GM23338 (cell line): Measurements from ENCODE around the gene TIAM1. TPM values are rescaled to one million over a fixed set of nuclear protein-coding genes. Genes with fewer than 3 reads are reported as not detected.
A peak's percentile ranks its signal among the peaks of the same experiment; 100 is the strongest.

Experiments used
- ATAC-seq: fragments of 200-7000 bp; cut with Tn5 transposase; 3 replicates; pipeline ENCODE4 v1.9.1; 2020
- DNase-seq: peaks from one replicate; pipeline ENCODE4 v3.0.0-alpha.2; 2015; ENCODE audit warnings: low spot score
- H2AFZ ChIP-seq: fragments of 200-600 bp; sonication (generic); 2 replicates; pipeline ENCODE4 v1.8.0; 2016; ENCODE audit warnings: antibody characterized with exemption, mild to moderate bottlenecking, moderate library complexity
- H3F3A ChIP-seq: fragments of 200-600 bp; sonication (generic); replicated peaks from 2 replicates; pipeline ENCODE4 v1.8.0; 2017; ENCODE audit warnings: antibody characterized with exemption, mixed run types, low read depth
- H3K27ac ChIP-seq: fragments of 200-600 bp; sonication (generic); 2 replicates; pipeline ENCODE4 v1.6.1; 2016; ENCODE audit warnings: low read depth
- H3K27me3 ChIP-seq: fragments of 200-600 bp; sonication (generic); 2 replicates; pipeline ENCODE4 v1.8.0; 2016; ENCODE audit warnings: mild to moderate bottlenecking, mixed run types, moderate library complexity; ENCODE audit not compliant: insufficient read depth
- H3K36me3 ChIP-seq: fragments of 200-600 bp; sonication (generic); 2 replicates; pipeline ENCODE4 v1.8.0; 2016; ENCODE audit warnings: mild to moderate bottlenecking; ENCODE audit not compliant: insufficient read depth
- H3K4me1 ChIP-seq: fragments of 200-600 bp; sonication (generic); 2 replicates; pipeline ENCODE4 v1.8.0; 2016; ENCODE audit warnings: mild to moderate bottlenecking, moderate library complexity; ENCODE audit not compliant: insufficient read depth
- H3K4me2 ChIP-seq: fragments of 200-600 bp; sonication (generic); 2 replicates; pipeline ENCODE4 v1.7.1; 2017; ENCODE audit warnings: mixed run types
- H3K4me3 ChIP-seq: fragments of 200-600 bp; sonication (generic); 2 replicates; pipeline ENCODE4 v1.6.1; 2016; ENCODE audit warnings: mixed run types
- H3K79me2 ChIP-seq: fragments of 200-600 bp; sonication (generic); replicated peaks from 2 replicates; pipeline ENCODE4 v1.8.0; 2017; ENCODE audit warnings: mild to moderate bottlenecking; ENCODE audit not compliant: insufficient read depth
- H3K9me2 ChIP-seq: fragments of 200-600 bp; sonication (generic); 2 replicates; pipeline ENCODE4 v1.8.0; 2017; ENCODE audit not compliant: insufficient read depth
- H4K20me1 ChIP-seq: fragments of 200-600 bp; sonication (generic); replicated peaks from 2 replicates; pipeline ENCODE4 v1.8.0; 2017; ENCODE audit warnings: mild to moderate bottlenecking; ENCODE audit not compliant: insufficient read depth
- H3K27ac Mint-ChIP-seq: 2 replicates; pipeline ENCODE4 v1.8.0; 2020; ENCODE audit warnings: inconsistent platforms, mild to moderate bottlenecking, moderate library complexity, mixed read lengths
- H3K27me3 Mint-ChIP-seq: 3 replicates; pipeline ENCODE4 v1.8.0; 2022; ENCODE audit warnings: low read depth, mild to moderate bottlenecking, moderate library complexity, mixed read lengths, inconsistent platforms; ENCODE audit not compliant: insufficient read depth, poor library complexity
- H3K36me3 Mint-ChIP-seq: 3 replicates; pipeline ENCODE4 v1.8.0; 2021; ENCODE audit warnings: low read depth, mild to moderate bottlenecking, inconsistent platforms, moderate library complexity, mixed read lengths
- H3K4me1 Mint-ChIP-seq: 3 replicates; pipeline ENCODE4 v1.8.0; 2020; ENCODE audit warnings: mild to moderate bottlenecking, inconsistent platforms, mixed read lengths
- H3K4me3 Mint-ChIP-seq: 3 replicates; pipeline ENCODE4 v1.8.0; 2021; ENCODE audit warnings: moderate library complexity, mild to moderate bottlenecking, inconsistent platforms, mixed read lengths
- H3K9me3 Mint-ChIP-seq: 3 replicates; pipeline ENCODE4 v1.8.0; 2020; ENCODE audit warnings: moderate library complexity, mild to moderate bottlenecking, inconsistent platforms, mixed read lengths
- CREB1 ChIP-seq: fragments of 250-450 bp; sonication (Bioruptor Pico); IDR thresholded peaks from 2 replicates; pipeline ENCODE4 v1.5.0; 2020; ENCODE audit warnings: low read depth, mild to moderate bottlenecking, moderate library complexity
- EZH2 ChIP-seq: fragments of 200-600 bp; sonication (generic); IDR thresholded peaks from one replicate; pipeline ENCODE4 v1.8.0; 2017; ENCODE audit warnings: antibody characterized with exemption, mild to moderate bottlenecking, low read depth; ENCODE audit not compliant: unreplicated experiment
- JUNB ChIP-seq: IDR thresholded peaks from one replicate; pipeline ENCODE4 v1.6.1; 2016; ENCODE audit warnings: antibody characterized with exemption; ENCODE audit not compliant: unreplicated experiment
- POLR2AphosphoS5 ChIP-seq: IDR thresholded peaks from 2 replicates; pipeline ENCODE4 v1.6.1; 2016; ENCODE audit warnings: antibody characterized with exemption, low read depth
- STAT1 ChIP-seq: IDR thresholded peaks from one replicate; pipeline ENCODE4 v1.6.1; 2016; ENCODE audit warnings: antibody characterized with exemption; ENCODE audit not compliant: unreplicated experiment
- ZNF114 ChIP-seq: fragments of 250-450 bp; sonication (Bioruptor Pico); IDR thresholded peaks from 2 replicates; pipeline ENCODE4 v1.5.0; 2020; ENCODE audit warnings: mild to moderate bottlenecking, moderate library complexity
- polyA plus RNA-seq: library from polyadenylated mRNA; unstranded; fragments of >200 nt; fragmentation: Nextera tagmentation; extraction: Ambion mirVana; gene quantifications from 2 replicates; pipeline ENCODE4 v1.2.1, GENCODE V29; 2016
- total RNA-seq: library from RNA; depleted of rRNA; stranded (reverse); fragments of >200 nt; shearing (Covaris generic); gene quantifications from 2 replicates; pipeline ENCODE4 v1.2.3, GENCODE V29; 2014
- TF ChIP-seq, protein P1 (sequence below): IDR thresholded peaks from one replicate; pipeline ENCODE4 v1.6.1; 2018; ENCODE audit warnings: antibody characterized with exemption; ENCODE audit not compliant: unreplicated experiment
- TF ChIP-seq, protein P2 (sequence below), 2 experiments: fragments of 200-600 bp in 1 of 2; sonication (generic) in 1 of 2; conservative IDR thresholded peaks; 2 replicates each; pipeline versions ENCODE4 v1.5.1 to v1.6.1; 2016 to 2017; ENCODE audit warnings: antibody characterized with exemption in 2 of 2, low read depth in 2 of 2, mild to moderate bottlenecking in 2 of 2, moderate library complexity in 1 of 2

TIAM1 gene
- total and polyA plus RNA-seq, 2 experiments from 2014 or later, result 18.5 to 20.0 TPM

DNA sequence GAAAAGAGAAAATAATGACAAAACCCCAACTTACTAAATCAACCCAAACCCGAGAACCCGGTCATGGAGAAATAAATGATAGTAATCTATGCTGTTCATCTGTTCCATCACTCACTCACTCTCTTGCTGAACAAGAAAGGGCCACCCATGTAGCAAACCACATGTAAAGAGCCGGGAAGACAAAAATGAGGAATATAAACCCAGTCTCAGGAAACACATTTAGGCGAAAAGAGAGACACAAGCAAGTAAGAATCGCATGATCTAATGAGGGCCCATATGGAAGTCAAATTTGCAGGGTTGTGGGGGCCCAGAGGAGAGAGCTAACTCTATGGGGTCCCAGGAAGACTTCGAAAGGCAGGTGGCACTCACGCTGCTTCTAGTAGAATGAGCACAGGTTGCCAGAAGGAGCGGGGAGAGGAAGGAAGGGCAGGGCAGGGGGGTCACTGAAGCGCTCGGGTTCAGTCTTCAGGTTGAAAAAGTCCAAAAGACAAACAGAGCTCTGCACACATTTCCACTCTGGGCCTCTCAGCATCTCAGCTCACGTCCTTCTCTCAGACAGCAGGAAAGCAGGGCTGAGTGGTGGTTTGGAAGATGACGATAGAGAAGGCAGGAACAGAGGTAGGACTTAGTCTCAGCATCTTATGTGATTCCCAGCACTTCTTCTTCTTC lies 162.8 kb downstream of the TIAM1 start:
- TF ChIP-seq POLR2AphosphoS5 (no peak), JUNB (no peak), STAT1 (no peak), ZNF114 (CRISPR knock-in tag) (no peak), CREB1 (CRISPR knock-in tag) (no peak), EZH2 (no peak)
- TF ChIP-seq, protein P1, sequence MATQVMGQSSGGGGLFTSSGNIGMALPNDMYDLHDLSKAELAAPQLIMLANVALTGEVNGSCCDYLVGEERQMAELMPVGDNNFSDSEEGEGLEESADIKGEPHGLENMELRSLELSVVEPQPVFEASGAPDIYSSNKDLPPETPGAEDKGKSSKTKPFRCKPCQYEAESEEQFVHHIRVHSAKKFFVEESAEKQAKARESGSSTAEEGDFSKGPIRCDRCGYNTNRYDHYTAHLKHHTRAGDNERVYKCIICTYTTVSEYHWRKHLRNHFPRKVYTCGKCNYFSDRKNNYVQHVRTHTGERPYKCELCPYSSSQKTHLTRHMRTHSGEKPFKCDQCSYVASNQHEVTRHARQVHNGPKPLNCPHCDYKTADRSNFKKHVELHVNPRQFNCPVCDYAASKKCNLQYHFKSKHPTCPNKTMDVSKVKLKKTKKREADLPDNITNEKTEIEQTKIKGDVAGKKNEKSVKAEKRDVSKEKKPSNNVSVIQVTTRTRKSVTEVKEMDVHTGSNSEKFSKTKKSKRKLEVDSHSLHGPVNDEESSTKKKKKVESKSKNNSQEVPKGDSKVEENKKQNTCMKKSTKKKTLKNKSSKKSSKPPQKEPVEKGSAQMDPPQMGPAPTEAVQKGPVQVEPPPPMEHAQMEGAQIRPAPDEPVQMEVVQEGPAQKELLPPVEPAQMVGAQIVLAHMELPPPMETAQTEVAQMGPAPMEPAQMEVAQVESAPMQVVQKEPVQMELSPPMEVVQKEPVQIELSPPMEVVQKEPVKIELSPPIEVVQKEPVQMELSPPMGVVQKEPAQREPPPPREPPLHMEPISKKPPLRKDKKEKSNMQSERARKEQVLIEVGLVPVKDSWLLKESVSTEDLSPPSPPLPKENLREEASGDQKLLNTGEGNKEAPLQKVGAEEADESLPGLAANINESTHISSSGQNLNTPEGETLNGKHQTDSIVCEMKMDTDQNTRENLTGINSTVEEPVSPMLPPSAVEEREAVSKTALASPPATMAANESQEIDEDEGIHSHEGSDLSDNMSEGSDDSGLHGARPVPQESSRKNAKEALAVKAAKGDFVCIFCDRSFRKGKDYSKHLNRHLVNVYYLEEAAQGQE, result no peak
- H3K27ac ChIP-seq, result no peak overlapping the region
- Mint-ChIP-seq H3K36me3 (peaks cover 9% of the 10 kb centered on the region; the same call in 2 of the 3 replicates), H3K27me3 (peaks cover 4% of the 10 kb centered on the region), H3K4me1 (peaks cover 2% of the 10 kb centered on the region; the same call in 1 of the 3 replicates), H3K27ac (peak overlapping the region; percentile 3; the same call in 1 of the 2 replicates), H3K9me3 (no peaks in the 10 kb centered on the region), H3K4me3 (no peak overlapping the region)
- ATAC-seq (no peak), DNase-seq (no peak)
- no peaks in the 10 kb centered on the region for H3K9me2 ChIP-seq
- H3F3A ChIP-seq, result no peaks in the 10 kb centered on the region
- H4K20me1 ChIP-seq, result no peaks in the 10 kb centered on the region
- no peak overlapping the region for H3K4me3 ChIP-seq
- no peak overlapping the region for H3K4me2 ChIP-seq
- H3K36me3 ChIP-seq, result no peaks in the 10 kb centered on the region; the same call in 1 of the 2 replicates
- peaks cover 6% of the 10 kb centered on the region; the same call in 1 of the 2 replicates for H3K4me1 ChIP-seq
- H3K79me2 ChIP-seq, result no peaks in the 10 kb centered on the region
- H2AFZ ChIP-seq, result no peak overlapping the region
- H3K27me3 ChIP-seq, result no peaks in the 10 kb centered on the region

DNA sequence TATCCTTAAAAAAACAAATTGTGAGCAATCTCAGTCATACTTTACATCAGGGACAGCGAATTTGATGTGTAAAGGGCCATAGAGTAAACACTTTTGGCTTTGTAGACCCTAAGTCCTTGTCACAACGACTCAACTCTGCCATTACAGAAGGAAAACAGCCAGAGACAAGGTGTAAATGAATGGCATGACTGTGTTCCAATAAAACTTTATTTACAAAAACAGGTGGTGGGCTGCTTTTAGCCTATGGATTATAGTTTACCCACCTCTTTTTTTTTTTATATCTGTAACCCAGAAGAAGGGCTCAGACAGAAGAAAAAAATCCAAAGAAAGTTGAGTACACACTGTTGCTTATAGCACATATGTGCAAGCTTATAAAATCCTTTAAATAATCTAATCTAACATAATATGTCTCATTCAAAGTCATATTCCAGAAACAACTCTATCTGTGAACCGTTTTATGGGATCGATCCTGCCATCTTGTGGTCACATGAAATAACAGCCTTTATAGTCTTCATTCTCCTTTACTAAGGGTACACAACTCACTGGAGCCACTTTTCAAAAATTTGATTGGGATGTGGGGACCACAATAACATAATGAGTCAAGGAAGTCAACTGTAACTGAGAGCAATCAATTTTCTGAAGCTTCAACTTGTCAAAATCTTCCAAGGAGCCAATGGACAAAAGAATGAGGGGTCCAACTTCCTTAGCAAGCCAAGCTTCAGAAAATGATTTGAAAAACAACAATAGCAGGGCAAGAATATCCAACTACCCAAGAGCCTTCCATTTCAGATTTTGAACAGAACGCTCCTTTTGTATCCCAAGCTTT lies 163.6 kb downstream of the TIAM1 start:
- Histone ChIP-seq H3F3A (no peaks in the 10 kb centered on the region), H4K20me1 (no peaks in the 10 kb centered on the region), H3K9me2 (no peaks in the 10 kb centered on the region), H3K4me2 (no peak overlapping the region), H2AFZ (no peak overlapping the region), H3K27ac (no peak overlapping the region), H3K79me2 (no peaks in the 10 kb centered on the region), H3K4me3 (no peak overlapping the region), H3K27me3 (no peaks in the 10 kb centered on the region), H3K4me1 (peaks cover 6% of the 10 kb centered on the region; the same call in 1 of the 2 replicates), H3K36me3 (no peaks in the 10 kb centered on the region)
- H3K4me1 Mint-ChIP-seq, result peaks cover 2% of the 10 kb centered on the region; the same call in 1 of the 3 replicates
- peak; percentile 63 for ATAC-seq
- H3K27ac Mint-ChIP-seq, result no peak overlapping the region
- H3K36me3 Mint-ChIP-seq, result peaks cover 7% of the 10 kb centered on the region; the same call in 1 of the 3 replicates
- DNase-seq, result peak; percentile 69
- peaks cover 4% of the 10 kb centered on the region for H3K27me3 Mint-ChIP-seq
- TF ChIP-seq ZNF114 (CRISPR knock-in tag), result no peak
- no peak for TF ChIP-seq EZH2
- TF ChIP-seq, protein P2, sequence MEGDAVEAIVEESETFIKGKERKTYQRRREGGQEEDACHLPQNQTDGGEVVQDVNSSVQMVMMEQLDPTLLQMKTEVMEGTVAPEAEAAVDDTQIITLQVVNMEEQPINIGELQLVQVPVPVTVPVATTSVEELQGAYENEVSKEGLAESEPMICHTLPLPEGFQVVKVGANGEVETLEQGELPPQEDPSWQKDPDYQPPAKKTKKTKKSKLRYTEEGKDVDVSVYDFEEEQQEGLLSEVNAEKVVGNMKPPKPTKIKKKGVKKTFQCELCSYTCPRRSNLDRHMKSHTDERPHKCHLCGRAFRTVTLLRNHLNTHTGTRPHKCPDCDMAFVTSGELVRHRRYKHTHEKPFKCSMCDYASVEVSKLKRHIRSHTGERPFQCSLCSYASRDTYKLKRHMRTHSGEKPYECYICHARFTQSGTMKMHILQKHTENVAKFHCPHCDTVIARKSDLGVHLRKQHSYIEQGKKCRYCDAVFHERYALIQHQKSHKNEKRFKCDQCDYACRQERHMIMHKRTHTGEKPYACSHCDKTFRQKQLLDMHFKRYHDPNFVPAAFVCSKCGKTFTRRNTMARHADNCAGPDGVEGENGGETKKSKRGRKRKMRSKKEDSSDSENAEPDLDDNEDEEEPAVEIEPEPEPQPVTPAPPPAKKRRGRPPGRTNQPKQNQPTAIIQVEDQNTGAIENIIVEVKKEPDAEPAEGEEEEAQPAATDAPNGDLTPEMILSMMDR (conservative IDR thresholded peaks at IDR 0.05; ENCODE audit: low read depth in 2 of 2), result peak; percentile 65 to 82
- TF ChIP-seq STAT1, result no peak
- TF ChIP-seq POLR2AphosphoS5, result no peak
- no peaks in the 10 kb centered on the region for H3K9me3 Mint-ChIP-seq
- H3K4me3 Mint-ChIP-seq, result no peak overlapping the region
